ENCODE data around the gene FIBP.

FIBP gene

GRCh38 chr11:65858681-65859087 lies 29.6 kb downstream of the FIBP start:
- peak overlapping the region; percentile 84 for H3K4me3 ChIP-seq (ENCODE audit: control insufficient read depth, low read depth, low read length)
- TF ChIP-seq CTCF (IDR thresholded peaks at IDR 0.05; ENCODE audit: control insufficient read depth, insufficient read depth, low read depth, low read length, missing control alignments), result no peak
- no peak for DNase-seq (ENCODE audit: low read depth)

GRCh38 chr11:65857853-65858680 lies 30.2 kb downstream of the FIBP start, which contains the start of gene CFL1:
Gene CFL1, minus strand, starts transcription at chr11:65858180. Its CDS starts 81 bp downstream, at chr11:65858099.
- peak; percentile 79 for DNase-seq (ENCODE audit: low read depth)
- peak within 1 kb of the TSS; percentile 84 for H3K4me3 ChIP-seq (ENCODE audit: control insufficient read depth, low read depth, low read length)
- TF ChIP-seq CTCF (IDR thresholded peaks at IDR 0.05; ENCODE audit: control insufficient read depth, insufficient read depth, low read depth, low read length, missing control alignments), result no peak

GRCh38 chr11:65857500-65857852 lies 30.8 kb downstream of the FIBP start:
- TF ChIP-seq CTCF (IDR thresholded peaks at IDR 0.05; ENCODE audit: control insufficient read depth, insufficient read depth, low read depth, low read length, missing control alignments), result no peak
- no peak for DNase-seq (ENCODE audit: low read depth)
- H3K4me3 ChIP-seq (ENCODE audit: control insufficient read depth, low read depth, low read length), result peak overlapping the region; percentile 84

GRCh38 chr11:65856689-65857499 lies 31.4 kb downstream of the FIBP start:
- peak overlapping the region; percentile 84 for H3K4me3 ChIP-seq (ENCODE audit: control insufficient read depth, low read depth, low read length)
- TF ChIP-seq CTCF (IDR thresholded peaks at IDR 0.05; ENCODE audit: control insufficient read depth, insufficient read depth, low read depth, low read length, missing control alignments), result no peak

GRCh38 chr11:65855927-65856363 lies 32.3 kb downstream of the FIBP start:
- no peak for DNase-seq (ENCODE audit: low read depth)
- TF ChIP-seq CTCF (IDR thresholded peaks at IDR 0.05; ENCODE audit: control insufficient read depth, insufficient read depth, low read depth, low read length, missing control alignments), result no peak
- peak overlapping the region; percentile 84 for H3K4me3 ChIP-seq (ENCODE audit: control insufficient read depth, low read depth, low read length)

More at GRCh38 chr11:65856689-65857499, 31.4 kb downstream of the FIBP start:
- no peak for DNase-seq (ENCODE audit: low read depth)

Data from AG09309 (cell line).